Measurements from ENCODE around the gene CCDC30. TPM values are rescaled to one million over a fixed set of nuclear protein-coding genes. Genes with fewer than 3 reads are reported as not detected.

CCDC30 gene
- total and polyA plus RNA-seq, 7 donors: 0.69 to 3.9 (median 3.3) TPM

GRCh38 chr1:42533101-42533863 is 70.2 kb downstream of the CCDC30 start:
- no peak for TF ChIP-seq POLR2AphosphoS5 (IDR thresholded peaks at IDR 0.05)
- TF ChIP-seq, protein P1, sequence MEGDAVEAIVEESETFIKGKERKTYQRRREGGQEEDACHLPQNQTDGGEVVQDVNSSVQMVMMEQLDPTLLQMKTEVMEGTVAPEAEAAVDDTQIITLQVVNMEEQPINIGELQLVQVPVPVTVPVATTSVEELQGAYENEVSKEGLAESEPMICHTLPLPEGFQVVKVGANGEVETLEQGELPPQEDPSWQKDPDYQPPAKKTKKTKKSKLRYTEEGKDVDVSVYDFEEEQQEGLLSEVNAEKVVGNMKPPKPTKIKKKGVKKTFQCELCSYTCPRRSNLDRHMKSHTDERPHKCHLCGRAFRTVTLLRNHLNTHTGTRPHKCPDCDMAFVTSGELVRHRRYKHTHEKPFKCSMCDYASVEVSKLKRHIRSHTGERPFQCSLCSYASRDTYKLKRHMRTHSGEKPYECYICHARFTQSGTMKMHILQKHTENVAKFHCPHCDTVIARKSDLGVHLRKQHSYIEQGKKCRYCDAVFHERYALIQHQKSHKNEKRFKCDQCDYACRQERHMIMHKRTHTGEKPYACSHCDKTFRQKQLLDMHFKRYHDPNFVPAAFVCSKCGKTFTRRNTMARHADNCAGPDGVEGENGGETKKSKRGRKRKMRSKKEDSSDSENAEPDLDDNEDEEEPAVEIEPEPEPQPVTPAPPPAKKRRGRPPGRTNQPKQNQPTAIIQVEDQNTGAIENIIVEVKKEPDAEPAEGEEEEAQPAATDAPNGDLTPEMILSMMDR (IDR thresholded peaks at IDR 0.05): no peak
- DNase-seq: no peak

GRCh38 chr1:42541104-42541503 is 78.0 kb downstream of the CCDC30 start:
- TF ChIP-seq EP300 (IDR thresholded peaks at IDR 0.05) (no peak), POLR2A (IDR thresholded peaks at IDR 0.05) (no peak), POLR2AphosphoS5 (IDR thresholded peaks at IDR 0.05) (no peak)
- TF ChIP-seq, protein P1 (IDR thresholded peaks at IDR 0.05): no peak
- no peak for DNase-seq
- intact Hi-C loops (cut with DNase I): no loop called here
- Histone ChIP-seq H3K9me3 (no peaks in the 10 kb centered on the region), H3K27ac (no peak overlapping the region), H3K4me3 (no peak overlapping the region), H3K27me3 (no peaks in the 10 kb centered on the region), H3K4me1 (no peaks in the 10 kb centered on the region), H3K36me3 (no peaks in the 10 kb centered on the region)
- WGBS, 2 donors: 74 to 87% methylated on average over 1 of the region's 1 CpG

More at GRCh38 chr1:42533101-42533863, 70.2 kb downstream of the CCDC30 start:
- Histone ChIP-seq H3K27ac (no peak overlapping the region), H3K36me3 (no peaks in the 10 kb centered on the region), H3K4me1 (no peaks in the 10 kb centered on the region), H3K9me3 (no peaks in the 10 kb centered on the region), H3K27me3 (no peaks in the 10 kb centered on the region), H3K4me3 (no peak overlapping the region)
- WGBS, 2 donors: 81 to 89% methylated on average over 6 of the region's 6 CpGs
- intact Hi-C loops (cut with DNase I): no loop called here

GRCh38 chr1:42551180-42551579 is 88.1 kb downstream of the CCDC30 start:
- WGBS, 2 donors: 71 to 96% methylated on average over 3 of the region's 3 CpGs
- no peak for TF ChIP-seq POLR2A (IDR thresholded peaks at IDR 0.05)
- TF ChIP-seq POLR2AphosphoS5 (IDR thresholded peaks at IDR 0.05): no peak
- no peak for TF ChIP-seq EP300 (IDR thresholded peaks at IDR 0.05)
- TF ChIP-seq, protein P1 (IDR thresholded peaks at IDR 0.05): no peak
- intact Hi-C loops (cut with DNase I): no loop called here

GRCh38 chr1:42551590-42551989 is 88.5 kb downstream of the CCDC30 start:
- Histone ChIP-seq H3K27ac (no peak overlapping the region), H3K4me1 (no peaks in the 10 kb centered on the region), H3K27me3 (no peaks in the 10 kb centered on the region), H3K9me3 (no peaks in the 10 kb centered on the region), H3K36me3 (no peaks in the 10 kb centered on the region), H3K4me3 (no peak overlapping the region)
- no peak for DNase-seq
- intact Hi-C loops (cut with DNase I): no loop called here
- TF ChIP-seq POLR2A (IDR thresholded peaks at IDR 0.05) (no peak), EP300 (IDR thresholded peaks at IDR 0.05) (no peak), POLR2AphosphoS5 (IDR thresholded peaks at IDR 0.05) (no peak)
- TF ChIP-seq, protein P1 (IDR thresholded peaks at IDR 0.05): no peak
- 76 to 86% methylated on average over 3 of the region's 3 CpGs for WGBS, 2 donors

More at GRCh38 chr1:42551180-42551579, 88.1 kb downstream of the CCDC30 start:
- Histone ChIP-seq H3K36me3 (no peaks in the 10 kb centered on the region), H3K27me3 (no peaks in the 10 kb centered on the region), H3K4me1 (no peaks in the 10 kb centered on the region), H3K9me3 (no peaks in the 10 kb centered on the region), H3K4me3 (no peak overlapping the region), H3K27ac (no peak overlapping the region)
- DNase-seq: no peak

GRCh38 chr1:42552636-42553035 is 89.5 kb downstream of the CCDC30 start:
- Histone ChIP-seq H3K4me3 (no peak overlapping the region), H3K27ac (no peak overlapping the region), H3K36me3 (no peaks in the 10 kb centered on the region), H3K9me3 (no peaks in the 10 kb centered on the region), H3K4me1 (no peaks in the 10 kb centered on the region), H3K27me3 (no peaks in the 10 kb centered on the region)
- DNase-seq: no peak
- TF ChIP-seq, protein P1 (IDR thresholded peaks at IDR 0.05): no peak
- TF ChIP-seq POLR2A (IDR thresholded peaks at IDR 0.05) (no peak), EP300 (IDR thresholded peaks at IDR 0.05) (no peak), POLR2AphosphoS5 (IDR thresholded peaks at IDR 0.05) (no peak)
- intact Hi-C loops (cut with DNase I): no loop called here
- WGBS, 2 donors: 84 to 95% methylated on average over 4 of the region's 4 CpGs

All from sigmoid colon (tissue), 7 donors.